Activated CD8-positive, alpha-beta memory T cell treated with anti-CD3 and anti-CD28 coated beads, Interleukin-2, amount 10 ng/mL, durations not matched to agents 7 days and 5 days (primary cell): ENCODE results near the gene FAM13A. TPM values are rescaled to one million over a fixed set of nuclear protein-coding genes. Genes with fewer than 3 reads are reported as not detected.
"Not testable (repeated sequence)": the region's sequence is repeated elsewhere in the genome, so short reads cannot be mapped to it uniquely, and the experiment has no call there.

ENCODE experiments used
- ATAC-seq: fragments of 150-1000 bp; cut with Tn5 transposase; one replicate; pipeline ENCODE4 v1.10.0; 2021; ENCODE audit warnings: moderate library complexity
- CTCF ChIA-PET: fragments of 350-600 bp; sonication (Branson Sonifier 250); formaldehyde crosslinking; loops from one replicate; lab custom pipeline; 2021; ENCODE audit warnings: antibody characterized with exemption; lab: Charles Lee
- DNase-seq: peaks from one replicate; pipeline ENCODE4 v3.0.0-alpha.2; 2020
- H3K27ac Mint-ChIP-seq: one replicate; pipeline ENCODE4 v1.8.0; 2021; ENCODE audit warnings: mild to moderate bottlenecking, mixed read lengths
- H3K27me3 Mint-ChIP-seq: one replicate; pipeline ENCODE4 v1.8.0; 2021; ENCODE audit warnings: mixed read lengths
- H3K36me3 Mint-ChIP-seq: one replicate; pipeline ENCODE4 v1.8.0; 2021; ENCODE audit warnings: mild to moderate bottlenecking, mixed read lengths
- H3K4me1 Mint-ChIP-seq: one replicate; pipeline ENCODE4 v1.8.0; 2021; ENCODE audit warnings: mixed read lengths
- H3K4me3 Mint-ChIP-seq: one replicate; pipeline ENCODE4 v1.8.0; 2021; ENCODE audit warnings: mild to moderate bottlenecking, moderate library complexity, mixed read lengths
- H3K9me3 Mint-ChIP-seq: one replicate; pipeline ENCODE4 v1.8.0; 2022; ENCODE audit warnings: low read depth, mixed read lengths
- total RNA-seq, 2 experiments: library from RNA; stranded (reverse); gene quantifications; one replicate each; pipeline ENCODE4 v1.2.3, GENCODE V29; 2021

The FAM13A gene
- total RNA-seq, 2 experiments from 2014 or later, result 1.8 to 7.2 TPM

GRCh38 chr4:88911246-88912212, 145.5 kb downstream of the FAM13A start:
- DNase-seq (no peak), ATAC-seq (no peak)
- Mint-ChIP-seq H3K4me1 (no peaks in the 10 kb centered on the region), H3K4me3 (no peak overlapping the region), H3K27ac (no peak overlapping the region), H3K9me3 (no peaks in the 10 kb centered on the region), H3K36me3 (no peaks in the 10 kb centered on the region), H3K27me3 (no peaks in the 10 kb centered on the region)
- CTCF ChIA-PET, result no interaction called here

DNA sequence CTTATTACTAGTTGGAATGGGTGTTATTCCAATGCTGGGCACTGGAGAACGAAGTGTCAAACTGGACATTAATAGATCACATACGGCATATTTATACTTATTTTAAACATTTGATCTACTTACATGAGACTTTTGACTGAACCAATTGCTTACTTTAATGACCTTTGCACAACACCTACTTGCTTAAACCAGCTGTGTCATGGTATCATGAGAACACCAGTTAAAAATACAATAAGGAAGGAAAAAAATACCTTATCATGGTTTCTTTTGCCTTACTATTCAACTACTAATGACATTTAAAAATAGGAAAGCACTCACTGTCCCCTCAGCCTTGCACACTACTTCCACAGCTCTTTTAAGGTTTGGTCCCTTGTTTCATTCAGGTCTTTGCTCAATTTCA, 146.9 kb downstream of the FAM13A start:
- no peaks in the 10 kb centered on the region for H3K36me3 Mint-ChIP-seq
- CTCF ChIA-PET, result no interaction called here
- ATAC-seq (no peak), DNase-seq (no peak)
- H3K9me3 Mint-ChIP-seq, result no peaks in the 10 kb centered on the region
- peaks cover 2% of the 10 kb centered on the region for H3K27me3 Mint-ChIP-seq
- no peak overlapping the region for H3K27ac Mint-ChIP-seq
- H3K4me1 Mint-ChIP-seq, result no peaks in the 10 kb centered on the region
- H3K4me3 Mint-ChIP-seq, result no peak overlapping the region

- no peak overlapping the region for H3K4me3 Mint-ChIP-seq
- no peaks in the 10 kb centered on the region for H3K36me3 Mint-ChIP-seq
- ATAC-seq, result no peak
- H3K9me3 Mint-ChIP-seq, result no peaks in the 10 kb centered on the region
- DNase-seq, result no peak
- H3K27ac Mint-ChIP-seq, result no peak overlapping the region
- H3K27me3 Mint-ChIP-seq, result peaks cover 5% of the 10 kb centered on the region
- no peaks in the 10 kb centered on the region for H3K4me1 Mint-ChIP-seq
- CTCF ChIA-PET, result no interaction called here
These were observed 148.5 kb downstream of the FAM13A start for GRCh38 chr4:88908521-88908920.

DNA sequence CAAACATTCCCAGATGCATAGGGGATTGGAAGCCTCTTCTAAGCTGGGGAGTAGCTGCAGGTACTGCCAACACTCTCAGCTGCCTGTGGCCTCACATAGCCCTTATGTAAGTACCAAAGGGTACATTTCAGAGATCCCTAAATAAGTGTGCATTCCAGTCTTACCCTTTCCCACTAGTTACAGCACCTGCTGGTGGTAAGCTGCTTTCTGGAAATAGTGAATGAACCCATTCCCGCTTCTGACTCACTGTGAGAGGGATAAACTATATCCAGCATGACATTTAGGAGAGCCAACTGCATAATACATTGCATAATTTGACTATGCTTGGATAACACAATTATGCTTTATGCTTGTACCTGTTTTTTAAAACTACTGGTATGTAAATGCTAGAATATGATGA, 149.0 kb downstream of the FAM13A start:
- CTCF ChIA-PET, result no interaction called here
- no peak overlapping the region for H3K4me3 Mint-ChIP-seq
- ATAC-seq, result no peak
- no peak overlapping the region for H3K27ac Mint-ChIP-seq
- H3K9me3 Mint-ChIP-seq, result no peaks in the 10 kb centered on the region
- H3K36me3 Mint-ChIP-seq, result no peaks in the 10 kb centered on the region
- DNase-seq, result no peak
- no peaks in the 10 kb centered on the region for H3K4me1 Mint-ChIP-seq
- H3K27me3 Mint-ChIP-seq, result peaks cover 5% of the 10 kb centered on the region

- Mint-ChIP-seq H3K27ac (no peak overlapping the region), H3K36me3 (no peaks in the 10 kb centered on the region), H3K4me3 (no peak overlapping the region), H3K27me3 (peaks cover 5% of the 10 kb centered on the region), H3K9me3 (no peaks in the 10 kb centered on the region), H3K4me1 (no peaks in the 10 kb centered on the region)
- CTCF ChIA-PET, result no interaction called here
- no peak for DNase-seq
- no peak for ATAC-seq
These were observed 149.5 kb downstream of the FAM13A start for GRCh38 chr4:88907478-88907877.

DNA sequence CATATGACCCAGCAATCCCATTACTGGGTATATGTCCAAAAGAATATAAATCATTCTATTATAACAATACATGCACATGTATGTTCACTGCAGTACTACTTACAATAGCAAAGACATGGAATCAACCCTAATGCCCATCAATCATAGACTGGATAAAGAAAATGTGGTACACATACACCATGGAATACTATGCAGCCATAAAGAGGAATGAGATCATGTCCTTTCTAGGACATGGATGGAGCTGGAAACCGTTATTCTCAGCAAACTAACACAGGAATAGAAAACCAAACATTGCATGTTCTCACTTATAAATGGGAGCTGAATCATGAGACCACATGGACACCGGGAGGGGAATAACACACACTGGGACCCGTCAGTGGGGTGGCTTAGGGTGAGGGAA, 152.7 kb downstream of the FAM13A start:
- H3K36me3 Mint-ChIP-seq, DNase-seq, H3K9me3 Mint-ChIP-seq, CTCF ChIA-PET, H3K4me3 Mint-ChIP-seq, ATAC-seq, H3K27ac Mint-ChIP-seq, H3K4me1 Mint-ChIP-seq: not testable (repeated sequence)
- peaks cover 15% of the 10 kb centered on the region for H3K27me3 Mint-ChIP-seq

DNA sequence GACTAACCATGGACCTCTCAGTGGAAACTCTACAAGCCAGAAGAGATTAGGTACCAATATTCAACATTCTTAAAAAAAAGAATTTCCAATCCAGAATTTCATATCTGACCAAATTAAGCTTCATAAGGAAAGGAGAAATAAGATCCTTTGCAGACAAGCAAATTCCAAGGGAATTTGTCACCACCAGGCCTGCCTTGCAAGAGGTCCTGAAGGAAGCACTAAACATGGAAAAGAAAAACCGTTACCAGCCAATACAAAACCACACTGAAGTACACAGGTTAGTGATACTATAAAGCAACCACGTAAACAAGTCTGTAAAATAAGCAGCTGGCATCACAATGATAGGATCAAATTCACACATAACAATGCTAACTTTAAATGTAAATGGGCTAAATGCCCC, 156.6 kb downstream of the FAM13A start:
- Mint-ChIP-seq H3K4me1 (no peaks in the 10 kb centered on the region), H3K27me3 (peaks cover 13% of the 10 kb centered on the region), H3K4me3 (no peak overlapping the region), H3K27ac (no peak overlapping the region), H3K36me3 (no peaks in the 10 kb centered on the region), H3K9me3 (peaks cover 2% of the 10 kb centered on the region)
- CTCF ChIA-PET, result no interaction called here
- DNase-seq (no peak), ATAC-seq (no peak)

GRCh38 chr4:88897752-88898151, 159.2 kb downstream of the FAM13A start:
- no peaks in the 10 kb centered on the region for H3K36me3 Mint-ChIP-seq

GRCh38 chr4:88897180-88897579, 159.8 kb downstream of the FAM13A start:
- H3K27me3 Mint-ChIP-seq, result peaks cover 10% of the 10 kb centered on the region
- no peak overlapping the region for H3K4me3 Mint-ChIP-seq

More at GRCh38 chr4:88897752-88898151, 159.2 kb downstream of the FAM13A start:
- no peak for DNase-seq
- Mint-ChIP-seq H3K4me1 (no peaks in the 10 kb centered on the region), H3K9me3 (peaks cover 2% of the 10 kb centered on the region), H3K27me3 (peaks cover 10% of the 10 kb centered on the region), H3K27ac (no peak overlapping the region), H3K4me3 (no peak overlapping the region)
- ATAC-seq, result no peak
- CTCF ChIA-PET, result interaction anchor here (0.7 kb wide), 1 partner anchor 10 kb away, joined by 3 read pairs; no protein-coding TSS in a partner anchor

GRCh38 chr4:88893961-88894360, 163.0 kb downstream of the FAM13A start:
- Mint-ChIP-seq H3K9me3 (no peaks in the 10 kb centered on the region), H3K27me3 (peaks cover 9% of the 10 kb centered on the region), H3K27ac (no peak overlapping the region), H3K36me3 (no peaks in the 10 kb centered on the region), H3K4me1 (no peaks in the 10 kb centered on the region), H3K4me3 (no peak overlapping the region)
- ATAC-seq (no peak), DNase-seq (no peak)
- CTCF ChIA-PET, result no interaction called here

More at GRCh38 chr4:88897180-88897579, 159.8 kb downstream of the FAM13A start:
- Mint-ChIP-seq H3K27ac (no peak overlapping the region), H3K36me3 (no peaks in the 10 kb centered on the region), H3K4me1 (no peaks in the 10 kb centered on the region), H3K9me3 (peaks cover 2% of the 10 kb centered on the region)
- DNase-seq (no peak), ATAC-seq (no peak)
- CTCF ChIA-PET, result interaction anchor here (0.7 kb wide), 1 partner anchor 10 kb away, joined by 3 read pairs; no protein-coding TSS in a partner anchor

- DNase-seq (no peak), ATAC-seq (no peak)
- Mint-ChIP-seq H3K4me1 (no peaks in the 10 kb centered on the region), H3K4me3 (no peak overlapping the region), H3K9me3 (no peaks in the 10 kb centered on the region), H3K27me3 (peaks cover 9% of the 10 kb centered on the region), H3K36me3 (no peaks in the 10 kb centered on the region), H3K27ac (no peak overlapping the region)
- CTCF ChIA-PET, result no interaction called here
These were observed 164.3 kb downstream of the FAM13A start for GRCh38 chr4:88892646-88893045.

- peaks cover 9% of the 10 kb centered on the region for H3K27me3 Mint-ChIP-seq
- H3K36me3 Mint-ChIP-seq, result no peaks in the 10 kb centered on the region
- H3K4me3 Mint-ChIP-seq, result no peak overlapping the region
- H3K4me1 Mint-ChIP-seq, result no peaks in the 10 kb centered on the region
- H3K9me3 Mint-ChIP-seq, result no peaks in the 10 kb centered on the region
- H3K27ac Mint-ChIP-seq, result no peak overlapping the region
- ATAC-seq (no peak), DNase-seq (no peak)
- CTCF ChIA-PET, result no interaction called here
These were observed 165.3 kb downstream of the FAM13A start for GRCh38 chr4:88891636-88892035.

DNA sequence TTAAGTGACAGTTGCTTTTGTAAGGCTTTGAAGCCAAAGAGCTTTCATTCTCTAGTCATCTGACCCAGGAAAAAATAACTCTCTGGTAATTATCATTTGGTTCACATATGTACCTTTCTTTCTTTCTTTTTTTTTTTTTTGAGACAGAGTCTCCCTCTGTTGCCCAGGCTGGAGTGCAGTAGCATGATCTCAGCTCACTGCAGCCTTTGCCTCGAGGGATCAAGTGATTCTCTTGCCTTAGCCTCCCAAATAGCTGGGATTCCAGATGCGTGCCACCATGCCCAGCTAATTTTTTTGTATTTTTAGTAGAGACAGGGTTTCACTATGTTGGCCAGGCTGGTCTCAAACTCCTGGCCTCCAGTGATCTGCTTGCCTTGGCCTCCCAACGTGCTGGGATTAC, 169.6 kb downstream of the FAM13A start:
- DNase-seq, H3K9me3 Mint-ChIP-seq, H3K36me3 Mint-ChIP-seq, H3K27ac Mint-ChIP-seq, H3K4me3 Mint-ChIP-seq, H3K4me1 Mint-ChIP-seq, ATAC-seq: not testable (repeated sequence)
- peaks cover 20% of the 10 kb centered on the region for H3K27me3 Mint-ChIP-seq
- CTCF ChIA-PET, result interaction anchor here (0.6 to 0.8 kb wide), 3 partner anchors 10 to 349 kb away, joined by 3 read pairs; no protein-coding TSS in a partner anchor

DNA sequence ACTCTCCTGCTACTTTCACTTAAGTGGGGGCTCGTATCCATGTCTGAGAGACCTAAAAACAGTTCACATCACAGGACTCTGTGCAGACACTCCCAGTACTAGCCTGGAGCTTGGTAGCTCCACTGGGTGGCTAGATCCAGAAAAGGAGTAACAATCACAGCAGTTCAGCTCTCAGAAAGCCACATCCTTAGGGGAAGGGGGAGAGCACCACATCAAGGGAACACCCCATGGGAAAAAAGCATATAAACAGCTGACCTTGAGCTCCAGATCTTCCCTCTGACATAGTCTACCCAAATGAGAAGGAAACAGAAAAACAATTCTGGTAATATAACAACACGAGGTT, 175.8 kb downstream of the FAM13A start:
- Mint-ChIP-seq H3K36me3 (no peaks in the 10 kb centered on the region), H3K27me3 (peaks cover 14% of the 10 kb centered on the region), H3K4me1 (no peaks in the 10 kb centered on the region), H3K9me3 (no peaks in the 10 kb centered on the region), H3K4me3 (no peak overlapping the region), H3K27ac (no peak overlapping the region)
- CTCF ChIA-PET, result no interaction called here
- no peak for DNase-seq
- ATAC-seq, result no peak
